ENCODE data around the gene PRX. TPM values are rescaled to one million over a fixed set of nuclear protein-coding genes. Genes with fewer than 3 reads are reported as not detected.
A peak's percentile ranks its signal among the peaks of the same experiment; 100 is the strongest.

Gene PRX
- total and polyA plus RNA-seq, 12 donors = 1.7 to 3.8 (median 2.6) TPM

DNA sequence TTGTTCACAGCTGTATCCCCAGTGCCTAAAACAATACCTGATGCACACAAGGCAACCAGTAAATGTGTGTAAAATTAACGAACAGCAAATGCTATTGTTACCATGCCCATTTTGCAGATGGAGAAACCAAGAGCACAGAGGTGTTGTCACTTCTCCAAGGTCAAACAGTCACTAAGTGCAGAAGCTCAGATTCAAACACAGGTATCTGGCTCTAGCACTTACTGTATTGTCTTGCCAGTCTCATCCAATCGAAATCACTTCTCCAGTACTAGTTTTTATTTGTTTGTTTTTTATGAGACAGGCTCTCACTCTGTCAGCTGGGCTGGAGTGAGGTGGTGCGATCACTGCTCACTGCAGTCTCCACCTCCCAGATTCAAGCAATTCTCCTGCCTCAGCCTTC is 51.0 kb downstream of the PRX start:
- Histone ChIP-seq H3K9me3 (no peaks in the 10 kb centered on the region), H3K4me3 (no peak overlapping the region), H3K36me3 (peaks cover 0 to 26% (median under 1%) of the 10 kb centered on the region in 9 donors), H3K4me1 (peaks cover 0 to 87% (median 2%) of the 10 kb centered on the region in 9 donors), H3K27me3 (no peaks in the 10 kb centered on the region), H3K27ac (no peak overlapping the region)
- DNase-seq (no peak), ATAC-seq (no peak)
- WGBS, 2 donors = 94 to 97% methylated on average over 3 of the region's 3 CpGs
- intact Hi-C loops (cut with DNase I) = no loop called here
- TF ChIP-seq, protein P1, sequence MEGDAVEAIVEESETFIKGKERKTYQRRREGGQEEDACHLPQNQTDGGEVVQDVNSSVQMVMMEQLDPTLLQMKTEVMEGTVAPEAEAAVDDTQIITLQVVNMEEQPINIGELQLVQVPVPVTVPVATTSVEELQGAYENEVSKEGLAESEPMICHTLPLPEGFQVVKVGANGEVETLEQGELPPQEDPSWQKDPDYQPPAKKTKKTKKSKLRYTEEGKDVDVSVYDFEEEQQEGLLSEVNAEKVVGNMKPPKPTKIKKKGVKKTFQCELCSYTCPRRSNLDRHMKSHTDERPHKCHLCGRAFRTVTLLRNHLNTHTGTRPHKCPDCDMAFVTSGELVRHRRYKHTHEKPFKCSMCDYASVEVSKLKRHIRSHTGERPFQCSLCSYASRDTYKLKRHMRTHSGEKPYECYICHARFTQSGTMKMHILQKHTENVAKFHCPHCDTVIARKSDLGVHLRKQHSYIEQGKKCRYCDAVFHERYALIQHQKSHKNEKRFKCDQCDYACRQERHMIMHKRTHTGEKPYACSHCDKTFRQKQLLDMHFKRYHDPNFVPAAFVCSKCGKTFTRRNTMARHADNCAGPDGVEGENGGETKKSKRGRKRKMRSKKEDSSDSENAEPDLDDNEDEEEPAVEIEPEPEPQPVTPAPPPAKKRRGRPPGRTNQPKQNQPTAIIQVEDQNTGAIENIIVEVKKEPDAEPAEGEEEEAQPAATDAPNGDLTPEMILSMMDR (IDR thresholded peaks at IDR 0.05) = no peak

DNA sequence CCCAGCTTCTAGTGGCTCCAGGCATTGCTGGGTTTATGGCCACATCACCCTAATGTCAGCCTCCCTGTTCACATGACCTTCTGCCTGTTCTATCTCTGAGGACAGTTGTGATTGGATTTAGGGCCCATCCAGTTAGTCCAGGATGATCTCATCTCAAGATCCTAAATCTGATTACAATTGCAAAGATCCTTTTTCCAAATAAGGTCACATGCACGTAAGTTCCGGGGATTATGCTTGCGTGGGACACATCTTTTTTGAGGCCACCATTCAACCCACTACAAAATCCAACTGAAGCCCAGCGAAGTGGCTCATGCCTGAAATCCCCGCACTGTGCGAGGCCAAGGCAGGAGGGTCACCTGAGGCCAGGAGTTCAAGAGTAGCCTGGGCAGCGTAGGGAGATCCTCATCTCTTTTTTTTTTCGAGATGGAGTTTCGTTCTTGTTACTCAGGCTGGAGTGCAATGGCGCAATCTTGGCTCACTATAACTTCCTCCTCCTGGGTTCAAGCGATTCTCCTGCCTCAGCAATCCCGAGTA is 52.4 kb downstream of the PRX start:
- H3K27me3 ChIP-seq = no peaks in the 10 kb centered on the region
- H3K4me3 ChIP-seq = no peak overlapping the region
- peak in 3 of 8 donors; percentile 21 to 27 (median 25) for ATAC-seq
- peak overlapping the region in 2 of 10 donors; percentile 4 to 66 for H3K27ac ChIP-seq
- peaks cover 0 to 22% (median 0%) of the 10 kb centered on the region in 9 donors for H3K36me3 ChIP-seq
- TF ChIP-seq, protein P1 (IDR thresholded peaks at IDR 0.05) = no peak
- no peak for DNase-seq
- H3K4me1 ChIP-seq = peaks cover 0 to 81% (median 0%) of the 10 kb centered on the region in 9 donors
- 84 to 89% methylated on average over 12 of the region's 12 CpGs for WGBS, 2 donors
- intact Hi-C loops (cut with DNase I) = no loop called here
- H3K9me3 ChIP-seq = no peaks in the 10 kb centered on the region

DNA sequence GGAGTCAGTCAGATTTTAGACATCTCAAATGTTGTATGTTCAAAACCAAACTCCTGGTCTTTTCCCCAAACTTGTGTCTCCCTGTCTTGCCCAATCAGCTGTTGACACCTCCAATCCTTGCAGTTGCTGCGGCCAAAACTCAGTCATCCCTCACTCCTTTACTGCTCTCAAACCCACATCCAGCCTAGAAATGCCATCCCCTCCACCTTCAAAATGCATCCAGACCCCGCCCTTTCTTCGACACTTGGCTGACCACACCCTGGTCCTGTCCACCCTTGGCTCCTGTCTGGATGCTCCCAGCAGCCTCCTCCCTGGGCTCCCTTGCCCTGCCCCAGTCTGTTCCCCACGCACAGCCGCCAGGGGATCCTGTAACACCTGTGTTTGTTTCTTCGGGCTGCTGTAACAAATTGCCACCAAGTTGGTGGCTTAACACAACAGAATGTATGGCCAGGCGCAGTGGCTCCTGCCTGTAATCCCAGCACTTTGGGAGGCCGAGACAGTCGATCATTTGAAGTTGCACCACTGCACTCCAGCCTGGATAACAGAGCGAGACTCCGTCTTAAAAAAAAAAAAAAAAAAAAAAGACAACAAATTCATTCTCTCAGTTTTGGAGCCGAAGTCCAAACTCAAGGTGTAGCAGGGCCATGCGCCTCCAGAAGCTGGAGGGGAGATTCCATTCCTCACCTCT is 53.0 kb downstream of the PRX start:
- intact Hi-C loops (cut with DNase I) = no loop called here
- Histone ChIP-seq H3K9me3 (no peaks in the 10 kb centered on the region), H3K27me3 (no peaks in the 10 kb centered on the region), H3K4me1 (peaks cover 0 to 76% (median 0%) of the 10 kb centered on the region in 9 donors), H3K27ac (peak overlapping the region in 1 of 10 donors; percentile 66), H3K4me3 (no peak overlapping the region), H3K36me3 (peaks cover 0 to 22% (median 0%) of the 10 kb centered on the region in 9 donors)
- TF ChIP-seq, protein P1 (IDR thresholded peaks at IDR 0.05) = no peak
- DNase-seq (no peak), ATAC-seq (peak in 1 of 8 donors; percentile 43)
- 89 to 94% methylated on average over 13 of the region's 13 CpGs for WGBS, 2 donors

DNA sequence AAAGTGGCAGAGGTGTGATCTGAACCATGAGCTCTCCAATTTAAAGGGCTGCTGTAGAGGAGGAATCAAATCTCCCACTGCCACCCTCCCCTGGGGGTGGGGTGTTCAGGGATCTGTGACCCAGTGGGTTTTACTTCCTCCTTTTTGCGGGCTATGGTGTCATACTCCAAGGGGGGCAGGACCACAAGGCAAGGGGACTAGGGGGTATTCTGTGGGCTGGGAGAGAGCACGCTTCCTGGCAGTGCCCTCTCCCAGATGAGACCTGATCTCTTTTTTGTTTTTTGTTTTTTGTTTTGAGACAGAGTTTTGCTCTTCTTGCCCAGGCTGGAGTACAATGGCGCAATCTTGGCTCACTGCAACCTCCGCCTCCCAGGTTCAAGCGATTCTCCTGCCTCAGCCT is 54.4 kb downstream of the PRX start:
- WGBS, 2 donors = 92 to 95% methylated on average over 5 of the region's 5 CpGs
- Histone ChIP-seq H3K4me1 (peaks cover 0 to 65% (median 0%) of the 10 kb centered on the region in 9 donors), H3K9me3 (no peaks in the 10 kb centered on the region), H3K27me3 (no peaks in the 10 kb centered on the region), H3K4me3 (no peak overlapping the region), H3K36me3 (peaks cover 0 to 22% (median 0%) of the 10 kb centered on the region in 9 donors), H3K27ac (peak overlapping the region in 1 of 10 donors; percentile 62)
- TF ChIP-seq, protein P1 (IDR thresholded peaks at IDR 0.05) = no peak
- intact Hi-C loops (cut with DNase I) = loop anchor here in 1 of 10 donors (5.0 kb wide), 1 partner anchor 39 kb away; no protein-coding TSS in a partner anchor
- no peak for DNase-seq
- peak in 7 of 8 donors; percentile 43 to 70 (median 54) for ATAC-seq
